Heart right ventricle (tissue), 16 donors: ENCODE measurements around the gene TEC. TPM values are rescaled to one million over a fixed set of nuclear protein-coding genes. Genes with fewer than 3 reads are reported as not detected.

ENCODE experiments used
- ATAC-seq, 8 donors: fragments of 200-7000 bp; cut with Tn5 transposase; one replicate each; pipeline ENCODE4 v1.9.1; 2020; ENCODE audit warnings: mild to moderate bottlenecking in 8 of 8, moderate library complexity in 8 of 8, moderate number of reproducible peaks in 1 of 8
- DNase-seq, 2 donors: peaks; one replicate each; pipeline ENCODE4 v3.0.0-alpha.2; 2020
- H3K27ac ChIP-seq, 10 donors: fragments of 200-600 bp; sonication (generic) in 2 of 10; one replicate each; pipeline versions ENCODE4 v1.5.0 to v1.8.0; 2020 to 2022; ENCODE audit warnings: mild to moderate bottlenecking in 3 of 10
- H3K27me3 ChIP-seq, 7 donors: fragments of 200-600 bp; one replicate each; pipeline ENCODE4 v1.8.0; 2021 to 2022; ENCODE audit warnings: mild to moderate bottlenecking in 2 of 7
- H3K36me3 ChIP-seq, 9 donors: fragments of 200-600 bp; sonication (generic) in 1 of 9; one replicate each; pipeline versions ENCODE4 v1.5.0 to v1.8.0; 2020 to 2022; ENCODE audit warnings: mild to moderate bottlenecking in 2 of 9
- H3K4me1 ChIP-seq, 9 donors: fragments of 200-600 bp; sonication (generic) in 1 of 9; one replicate each; pipeline versions ENCODE4 v1.5.0 to v1.8.0; 2020 to 2022; ENCODE audit warnings: mild to moderate bottlenecking in 4 of 9
- H3K4me3 ChIP-seq, 10 donors: fragments of 200-600 bp; sonication (generic) in 2 of 10; one replicate each; pipeline versions ENCODE4 v1.5.0 to v1.8.0; 2020 to 2022; ENCODE audit warnings: mild to moderate bottlenecking in 7 of 10, moderate library complexity in 2 of 10
- H3K9me3 ChIP-seq, 11 donors: fragments of 200-600 bp in 10 of 11; sonication (generic) in 2 of 11; one replicate each; pipeline versions ENCODE4 v1.5.0 to v1.8.0; 2013 to 2022; ENCODE audit warnings: mild to moderate bottlenecking in 2 of 11, control low read depth in 1 of 11, moderate library complexity in 1 of 11
- CTCF ChIP-seq, 9 donors: fragments of 200-600 bp; sonication (generic) in 2 of 9; IDR thresholded peaks; one replicate each; pipeline versions ENCODE4 v1.5.0 to v1.8.0; 2021 to 2022; ENCODE audit warnings: antibody characterized with exemption in 9 of 9, mild to moderate bottlenecking in 5 of 9, moderate library complexity in 1 of 9
- WGBS, 2 donors: extraction: QIAGEN DNeasy Blood & Tissue Kit; methylation state at CpG; one replicate each; pipeline ENCODE4 v1.1.7; 2013; ENCODE audit warnings: inconsistent platforms in 1 of 2; 5-methylcytosine and 5-hydroxymethylcytosine counted together
- intact Hi-C, 10 donors: fragments of 100-400 bp; cut with DNase I; formaldehyde crosslinking; loops; one replicate each; pipeline versions ENCODE4 v1.11.1 to v1.14.2; 2022
- polyA plus RNA-seq, 2 donors: library from polyadenylated mRNA; stranded (reverse); fragments of 200-250 nt; gene quantifications; one replicate each; pipeline ENCODE4 v1.2.3, GENCODE V29; 2013
- total RNA-seq, 10 donors: library from RNA; stranded (reverse); fragmentation: NEBNext Ultra II Directional in 3 of 10; extraction: Animal tissue kit (Norgen Biotek cat#: 25700) in 3 of 10; gene quantifications; one replicate each; pipeline versions ENCODE4 v1.2.1 to v1.2.4, GENCODE V29; 2021 to 2023
- donor health status: Arrhythmogenic right ventricular cardiomyopathy.
- donor health status: ischemic (EF 13 %, LVEDD 7.1; RV severe dilation, severe dysfunction).
- donor health status: healthy with polysubstance abuse.
- donor health status: DM: no; HTN: yes; CAD: no.
- donor health status: DM: no; HTN: no; CAD: no.
- donor health status: ischemic (EF 25% LVEDD 6.9; RV normal size, moderate dysfunction).
- donor health status: ischemic (EF 25% LVEDD 5.7; RV mildly dilated, moderate dysfunction).
- donor health status: healthy.
- donor health status: DM: yes; HTN: yes; CAD: no.
- donor health status: Ischemic cardiomyopathy.
- donor health status: ischemic (EF 35%, LVEDD 5.7; RV mildly dilated, moderate dysfunction).
- donor health status: nonischemic (EF 11% LVEDD 7.7; RV severe dilation, severe dysfunction).
- donor health status: DM: yes; HTN: yes; CAD: no.
- donor health status: PGD.
- donor health status: ischemic (EF 29% LVEDD 5.4; RV normal size, mild dysfunction).
- donor health status: nonischemic (EF 23%, LVEDD 6.1; RV moderate dilation, normal function).

TEC gene
- total and polyA plus RNA-seq, 12 donors, result 1.0 to 3.6 (median 2.2) TPM

GRCh38 chr4:48252313-48252712, 17.3 kb downstream of the TEC start:
- no peak for ATAC-seq
- intact Hi-C loops, result no loop called here
- TF ChIP-seq CTCF (IDR thresholded peaks at IDR 0.05), result no peak
- peaks cover 3 to 51% (median 17%) of the 10 kb centered on the region in 9 donors for H3K4me1 ChIP-seq
- H3K36me3 ChIP-seq, result no peaks in the 10 kb centered on the region
- DNase-seq, result no peak
- H3K27ac ChIP-seq, result no peak overlapping the region
- no peak overlapping the region for H3K4me3 ChIP-seq
- H3K9me3 ChIP-seq, result no peaks in the 10 kb centered on the region
- no peaks in the 10 kb centered on the region for H3K27me3 ChIP-seq

DNA sequence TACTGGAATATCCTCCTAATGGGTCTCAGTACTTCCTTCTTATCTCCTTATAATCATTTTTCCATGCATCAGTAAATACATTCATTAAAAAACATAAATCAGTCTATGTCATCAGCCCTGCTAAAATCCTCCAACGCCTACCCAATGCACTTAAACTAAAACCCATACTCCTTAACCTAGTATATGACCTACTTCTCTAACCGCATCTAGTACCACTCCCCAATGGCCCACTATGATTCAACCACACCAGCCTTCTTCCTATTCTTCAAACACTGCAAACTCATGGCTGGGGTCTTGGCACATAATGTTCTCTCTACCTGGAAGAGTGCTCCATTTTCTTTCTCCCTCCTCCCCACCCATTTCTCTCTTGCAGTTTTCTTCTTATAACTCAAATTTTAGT, 18.7 kb downstream of the TEC start:
- Histone ChIP-seq H3K36me3 (no peaks in the 10 kb centered on the region), H3K9me3 (peaks cover 0 to 12% (median 0%) of the 10 kb centered on the region in 11 donors), H3K27me3 (no peaks in the 10 kb centered on the region), H3K4me1 (peaks cover 3 to 50% (median 17%) of the 10 kb centered on the region in 9 donors), H3K4me3 (no peak overlapping the region), H3K27ac (no peak overlapping the region)
- no peak for ATAC-seq
- 92 to 95% methylated on average over 2 of the region's 2 CpGs for WGBS, 2 donors
- no peak for TF ChIP-seq CTCF (IDR thresholded peaks at IDR 0.05)
- intact Hi-C loops, result no loop called here
- no peak for DNase-seq

DNA sequence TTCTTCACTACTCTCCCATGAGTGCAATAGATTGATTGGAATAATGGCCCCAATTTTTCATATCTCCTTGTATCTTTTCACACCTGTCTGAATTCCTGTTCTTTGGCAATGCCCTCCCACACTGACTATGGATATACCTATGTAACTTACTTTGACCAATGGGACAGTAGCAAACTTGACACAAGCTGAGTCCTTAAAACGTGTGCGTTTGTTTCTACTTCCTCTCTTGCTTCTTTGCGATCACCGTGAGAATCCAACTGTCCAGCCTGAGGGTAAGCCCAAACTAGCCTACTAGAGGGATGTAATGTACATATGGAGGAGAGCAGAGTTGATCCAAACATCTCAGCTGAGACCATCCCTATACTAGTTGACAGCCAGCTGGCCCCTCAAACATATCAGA, 19.3 kb downstream of the TEC start:
- no peak for TF ChIP-seq CTCF (IDR thresholded peaks at IDR 0.05)
- no peaks in the 10 kb centered on the region for H3K27me3 ChIP-seq
- peaks cover 0 to 13% (median 0%) of the 10 kb centered on the region in 11 donors for H3K9me3 ChIP-seq
- H3K4me1 ChIP-seq, result peaks cover 2 to 44% (median 11%) of the 10 kb centered on the region in 9 donors
- H3K36me3 ChIP-seq, result no peaks in the 10 kb centered on the region
- ATAC-seq (no peak), DNase-seq (no peak)
- no peak overlapping the region for H3K27ac ChIP-seq
- 81 to 96% methylated on average over 4 of the region's 4 CpGs for WGBS, 2 donors
- no peak overlapping the region for H3K4me3 ChIP-seq
- intact Hi-C loops, result no loop called here

DNA sequence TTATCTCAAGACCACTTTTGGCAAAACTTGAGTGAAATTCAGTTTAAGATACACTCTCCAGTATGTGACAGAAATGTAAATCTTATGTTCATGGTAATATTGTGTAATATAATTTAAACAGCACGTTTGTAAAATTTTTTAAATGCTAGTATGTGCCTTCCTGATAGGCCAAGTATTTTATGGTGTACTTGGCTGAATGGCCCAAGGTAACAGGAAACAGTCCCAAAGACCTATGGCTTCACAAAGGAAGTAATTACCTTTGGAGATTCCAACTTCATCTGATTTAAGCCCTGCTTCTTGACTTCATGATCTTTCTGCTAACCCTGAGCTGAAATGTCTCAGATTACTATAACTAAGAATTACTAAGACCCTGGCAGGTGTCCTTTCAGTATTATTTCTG, 20.3 kb downstream of the TEC start:
- DNase-seq, result no peak
- TF ChIP-seq CTCF (IDR thresholded peaks at IDR 0.05), result no peak
- H3K27ac ChIP-seq, result no peak overlapping the region
- ATAC-seq, result no peak
- intact Hi-C loops, result no loop called here
- peaks cover 0 to 37% (median 7%) of the 10 kb centered on the region in 9 donors for H3K4me1 ChIP-seq
- 49 to 70% methylated on average over 1 of the region's 1 CpG for WGBS, 2 donors
- H3K36me3 ChIP-seq, result no peaks in the 10 kb centered on the region
- no peak overlapping the region for H3K4me3 ChIP-seq
- H3K9me3 ChIP-seq, result peaks cover 0 to 13% (median 0%) of the 10 kb centered on the region in 11 donors
- no peaks in the 10 kb centered on the region for H3K27me3 ChIP-seq
